OCI-M2 (cell line): Measurements from ENCODE around the gene MRPL45.
A peak's percentile ranks its signal among the peaks of the same experiment; 100 is the strongest.
"Not testable (repeated sequence)": the region's sequence is repeated elsewhere in the genome, so short reads cannot be mapped to it uniquely, and the experiment has no call there.

Experiments used
- DNase-seq: peaks from one replicate; lab custom pipeline; 2025; ENCODE audit not compliant: unreplicated experiment; lab: John Stamatoyannopoulos, UW

Gene MRPL45

DNA sequence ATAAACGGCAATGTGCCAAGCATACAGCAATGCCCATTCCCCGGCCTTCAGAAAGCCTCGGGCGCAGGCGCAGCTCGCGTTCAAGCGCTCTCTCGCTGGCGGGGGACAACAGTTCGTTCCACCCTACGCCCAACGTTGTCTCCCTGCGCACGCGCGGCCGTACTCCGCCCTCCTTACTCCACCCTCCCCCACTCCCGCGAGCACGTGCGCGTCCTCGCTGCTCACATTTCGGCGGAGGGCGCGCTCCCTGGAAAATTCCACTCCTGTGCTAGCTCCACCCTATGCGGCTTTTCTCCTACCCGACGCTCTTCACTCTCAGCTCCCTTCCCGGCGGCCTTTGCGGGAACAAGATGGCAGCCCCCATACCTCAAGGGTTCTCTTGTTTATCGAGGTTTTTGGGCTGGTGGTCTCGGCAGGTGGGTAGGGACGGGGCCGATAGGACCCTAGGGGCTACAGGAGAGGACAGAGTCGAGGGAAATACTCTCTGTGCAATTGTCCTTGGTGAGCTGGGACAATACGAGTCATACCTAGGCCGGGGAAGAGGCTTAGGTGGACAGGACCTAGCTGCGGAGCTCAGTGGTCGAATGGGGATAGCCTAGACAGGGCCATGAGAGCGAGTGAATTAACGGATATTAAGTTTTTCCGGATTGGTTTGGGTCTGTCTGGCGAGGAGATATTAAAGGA is at the start of gene MRPL45:
Gene MRPL45 (plus strand): TSS at position 335 of the 684 bp plus-strand sequence. CDS start 16 bp downstream, at position 351.
- DNase-seq, result peak; percentile 43

DNA sequence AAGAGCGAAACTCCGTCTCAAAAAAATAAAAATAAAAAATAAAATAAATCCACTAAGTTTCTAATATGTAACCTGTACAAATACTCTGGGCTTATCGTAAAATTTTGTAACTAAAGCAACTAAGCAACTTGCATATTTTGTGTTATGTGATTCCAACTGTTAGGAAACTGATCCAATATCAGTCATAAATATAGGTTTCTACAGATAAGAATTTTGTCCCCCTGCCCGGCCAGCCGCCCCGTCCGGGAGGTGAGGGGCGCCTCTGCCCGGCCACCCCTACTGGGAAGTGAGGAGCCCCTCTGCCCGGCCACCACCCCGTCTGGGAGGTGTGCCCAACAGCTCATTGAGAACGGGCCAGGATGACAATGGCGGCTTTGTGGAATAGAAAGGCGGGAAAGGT is 43.8 kb upstream of the MRPL45 start:
- not testable (repeated sequence) for DNase-seq

DNA sequence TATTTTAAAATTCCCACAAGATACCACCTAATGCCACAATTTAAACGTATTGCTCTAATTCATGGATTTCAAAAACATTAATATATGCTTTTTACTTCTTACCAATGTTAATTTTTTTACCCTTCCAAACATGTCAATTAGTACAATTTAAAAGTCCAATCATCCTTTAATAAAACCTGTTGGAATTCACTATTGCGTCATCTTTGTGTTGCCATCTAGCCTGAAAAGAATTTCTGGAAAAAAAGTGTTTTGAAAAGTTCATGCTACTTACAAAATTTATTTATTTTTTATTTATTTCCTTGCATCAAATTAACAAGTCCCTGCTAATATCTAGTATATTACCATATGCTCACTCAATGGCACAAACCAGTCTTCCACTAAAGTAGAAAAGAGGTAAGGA is 42.6 kb upstream of the MRPL45 start:
- DNase-seq, result not testable (repeated sequence)

DNA sequence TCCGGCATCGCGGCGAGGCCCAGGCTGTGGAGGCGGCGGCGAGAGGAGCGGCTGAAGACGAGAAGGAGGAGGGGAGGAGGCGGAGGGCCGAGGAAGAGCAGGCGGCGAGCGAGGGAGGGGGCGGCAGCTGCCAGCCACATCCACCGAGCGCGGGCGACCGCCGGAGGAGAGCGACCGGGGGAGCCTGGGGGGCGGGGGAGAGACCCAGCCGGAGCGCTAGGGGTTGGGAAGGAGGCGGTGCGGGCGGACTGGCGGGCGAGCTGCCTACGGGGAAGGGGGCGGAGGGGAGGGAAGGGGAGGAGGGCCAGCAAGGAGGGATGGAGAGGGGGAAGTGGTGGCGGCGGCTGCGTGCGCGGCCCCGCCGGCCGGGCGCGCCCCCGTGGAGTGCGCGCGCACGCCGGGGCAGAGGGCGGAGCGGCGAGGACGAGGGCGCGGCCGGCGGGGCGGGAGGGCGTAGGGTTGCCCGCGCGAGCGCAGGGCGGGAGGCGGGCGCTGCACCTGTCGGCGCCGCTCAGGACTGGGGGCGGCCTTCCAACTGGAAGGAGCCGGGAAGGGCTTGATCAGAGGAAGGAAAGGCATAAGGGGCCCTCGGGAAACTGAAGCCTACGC is 39.9 kb upstream of the MRPL45 start:
- DNase-seq, result not testable (repeated sequence)

DNA sequence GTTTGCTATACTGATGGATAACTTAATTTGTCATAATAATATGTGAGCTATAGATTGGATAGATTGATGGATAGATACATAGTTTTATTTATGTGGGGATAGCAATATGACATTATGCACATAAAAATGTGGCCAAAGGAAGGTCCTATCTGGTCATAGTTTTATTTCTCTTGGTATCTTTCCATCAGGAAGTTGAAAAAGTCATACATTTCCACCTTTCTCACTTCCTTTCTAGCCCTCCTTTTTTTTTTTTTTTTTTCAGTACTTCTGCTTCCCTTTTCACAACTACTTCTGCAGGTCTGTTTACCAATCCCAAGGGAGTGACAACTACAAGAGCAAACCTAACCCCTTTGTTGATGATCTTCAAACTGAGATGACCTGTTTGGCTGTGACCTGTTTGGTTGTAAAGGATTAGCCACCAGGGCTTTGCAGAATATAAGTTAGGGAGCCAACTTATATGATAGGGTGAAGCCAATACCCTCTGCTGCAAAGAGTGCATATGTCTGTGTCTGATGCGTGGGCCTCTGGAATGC is 30.9 kb upstream of the MRPL45 start:
- not testable (repeated sequence) for DNase-seq

DNA sequence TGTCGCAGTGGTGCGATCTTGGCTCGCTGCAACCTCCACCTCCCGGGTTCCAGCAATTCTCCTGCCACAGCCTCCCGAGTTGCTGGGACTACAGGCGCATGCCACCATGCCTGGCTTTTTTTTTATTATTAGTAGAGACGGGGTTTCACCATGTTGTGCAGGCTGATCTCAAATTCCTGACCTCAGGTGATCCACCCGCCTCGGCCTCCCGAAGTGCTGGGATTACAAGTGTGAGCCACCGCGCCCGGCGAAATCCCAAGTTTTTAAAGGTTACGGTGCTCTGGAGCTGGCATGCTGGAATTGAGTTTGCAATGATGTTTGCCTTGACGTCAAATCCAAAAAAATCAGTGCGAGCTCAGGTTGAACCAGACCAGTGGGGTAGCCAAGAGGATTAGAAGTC is 30.4 kb upstream of the MRPL45 start:
- DNase-seq, result not testable (repeated sequence)

DNA sequence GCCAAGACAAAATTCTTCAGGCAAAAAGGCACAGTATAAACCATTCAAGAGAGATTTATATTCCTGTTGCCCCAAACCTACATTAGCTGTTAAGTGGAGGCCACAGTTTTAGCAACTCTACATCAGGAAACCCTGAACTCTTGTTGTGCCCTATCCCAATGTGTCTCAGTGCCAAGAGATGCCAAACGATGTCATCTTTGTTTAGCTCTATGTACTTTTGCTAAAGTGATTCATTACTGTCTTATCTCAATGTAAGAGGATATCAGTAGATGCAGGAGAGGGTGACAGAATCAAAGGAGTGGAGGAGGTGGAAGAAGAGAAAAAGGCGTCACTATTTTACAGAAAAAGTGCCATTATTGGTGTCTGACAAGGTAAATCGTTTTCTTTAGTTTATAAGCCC is 28.8 kb upstream of the MRPL45 start:
- not testable (repeated sequence) for DNase-seq

DNA sequence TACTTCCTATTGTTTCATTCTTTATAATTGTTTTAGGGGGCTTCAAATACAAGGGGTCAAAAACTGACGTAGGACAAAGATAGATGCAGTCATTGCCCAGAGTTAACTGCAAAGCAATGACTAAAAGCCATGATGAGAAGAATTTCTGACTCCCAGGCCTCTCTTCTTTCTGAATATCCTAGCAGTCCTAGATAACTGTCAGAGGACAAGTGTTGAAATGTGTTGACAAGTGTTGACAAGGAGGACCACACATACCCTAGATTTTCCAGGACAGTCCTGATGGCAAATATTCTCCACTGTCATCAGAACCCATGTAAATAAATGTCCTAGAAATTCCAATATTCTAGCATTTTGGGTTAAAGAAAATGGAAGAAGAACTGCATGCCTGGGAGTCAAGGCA is 27.9 kb upstream of the MRPL45 start:
- not testable (repeated sequence) for DNase-seq

DNA sequence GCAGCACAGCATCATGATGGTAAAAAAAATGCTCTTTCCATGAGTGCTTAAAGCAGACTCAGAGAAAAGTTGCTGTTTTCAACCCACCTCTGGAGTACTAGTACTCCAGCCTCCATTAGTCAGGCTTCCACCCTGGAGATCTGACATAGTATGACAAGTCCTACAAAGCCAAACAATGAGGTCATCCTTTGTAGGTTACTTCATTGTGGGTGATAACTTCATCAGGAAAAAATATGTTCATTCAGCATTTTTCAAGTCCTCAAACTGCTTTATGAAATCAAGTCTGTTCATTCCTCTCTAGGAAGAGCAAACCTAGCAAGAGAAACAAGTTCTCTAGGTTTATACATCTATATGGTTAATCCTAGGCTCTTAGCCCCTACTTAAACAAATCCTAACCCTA is 27.4 kb upstream of the MRPL45 start:
- not testable (repeated sequence) for DNase-seq

DNA sequence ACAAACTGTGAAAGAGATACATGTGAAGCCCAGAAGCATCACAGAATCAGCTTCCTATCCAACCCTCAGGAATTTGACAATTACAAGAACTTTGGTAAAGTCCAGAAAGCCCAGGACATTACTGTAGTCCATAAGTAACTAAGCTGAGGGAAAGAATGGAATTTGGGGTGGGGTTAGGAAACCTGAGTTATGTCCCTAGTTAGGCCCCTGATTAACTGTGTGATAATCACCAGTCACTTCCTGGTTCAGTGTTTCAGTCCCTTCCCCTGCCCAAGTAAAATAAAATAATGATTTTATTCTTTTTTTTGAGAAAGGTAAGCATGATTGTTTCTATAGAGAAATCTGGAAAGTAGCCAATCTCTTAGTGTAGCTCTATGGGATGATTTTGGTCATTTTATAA is 11.0 kb upstream of the MRPL45 start:
- not testable (repeated sequence) for DNase-seq

DNA sequence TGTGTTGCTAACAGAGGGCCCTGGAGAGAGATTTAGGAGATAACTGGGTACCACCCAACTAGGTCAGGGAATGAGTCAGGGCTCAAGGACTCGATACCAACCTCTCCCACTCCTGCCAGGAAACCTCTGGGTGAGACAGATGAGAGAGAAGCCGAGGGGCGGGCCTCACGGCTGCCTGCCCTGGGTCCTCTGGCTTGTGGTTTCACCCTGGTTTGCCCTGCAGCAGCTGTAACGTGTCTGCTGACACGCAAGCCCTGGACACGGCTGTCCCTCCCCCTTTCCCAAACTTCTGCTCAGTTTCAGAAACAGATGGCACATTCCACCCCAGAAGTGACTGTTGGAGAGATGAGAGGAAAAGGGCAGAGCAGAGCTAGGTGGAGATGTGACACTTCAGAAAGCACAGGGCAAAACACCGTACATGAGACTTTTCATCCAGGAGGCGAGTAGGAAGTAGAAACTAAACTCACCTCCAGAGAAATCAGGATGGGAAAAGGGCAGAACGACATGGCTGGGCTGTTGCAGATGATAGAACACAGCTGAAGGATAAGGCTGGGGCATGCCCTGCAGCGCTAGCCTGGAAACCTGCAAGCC is 10.4 kb upstream of the MRPL45 start:
- DNase-seq, result not testable (repeated sequence)

DNA sequence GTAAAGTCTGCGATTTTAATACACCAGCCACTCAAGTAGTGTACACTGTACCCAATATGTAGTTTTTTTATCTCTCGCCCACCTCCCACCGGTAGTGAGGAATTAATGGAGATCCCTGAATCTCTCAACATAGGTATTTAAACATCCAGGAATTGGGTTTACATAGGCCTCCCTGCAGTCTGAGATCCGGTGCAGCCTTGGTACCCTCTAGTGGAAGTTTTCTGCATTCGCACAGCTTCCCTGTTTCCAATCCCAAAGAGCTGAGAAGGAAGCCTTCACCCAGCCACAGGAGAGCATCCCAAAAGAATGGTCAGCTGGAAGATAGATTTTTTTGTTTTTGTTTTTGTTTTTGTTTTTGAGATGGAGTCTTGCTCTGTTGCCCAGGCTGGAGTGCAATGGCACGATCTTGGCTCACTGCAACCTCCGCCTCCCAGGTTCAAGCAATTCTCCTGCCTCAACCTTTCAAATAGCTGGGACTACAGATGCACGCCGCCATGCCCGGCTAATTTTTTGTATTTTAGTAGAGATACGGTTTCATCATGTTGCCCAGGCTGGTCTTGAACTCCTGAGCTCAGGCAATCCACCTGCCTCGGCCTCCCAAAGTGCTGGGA is 8.6 kb upstream of the MRPL45 start:
- not testable (repeated sequence) for DNase-seq

DNA sequence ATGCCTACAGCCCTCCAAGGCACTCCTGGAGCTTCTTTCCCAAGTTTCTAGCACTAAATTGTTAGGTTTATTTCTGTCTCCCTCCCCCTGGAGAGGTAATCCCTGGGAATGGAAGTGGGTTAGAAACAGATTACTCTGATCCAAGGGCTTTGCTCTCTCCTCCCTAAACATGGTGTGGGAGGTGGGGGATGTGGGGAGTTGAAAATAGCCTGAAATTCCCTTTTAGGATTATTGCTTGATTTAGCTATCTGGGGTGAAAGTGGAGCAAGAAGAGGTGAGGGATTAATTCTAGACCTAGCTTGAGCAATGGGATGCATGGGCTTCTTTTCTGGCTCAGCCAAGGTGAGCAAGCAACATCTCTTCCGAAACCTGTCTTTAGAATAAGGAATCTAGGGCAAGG is 7.2 kb upstream of the MRPL45 start:
- not testable (repeated sequence) for DNase-seq

DNA sequence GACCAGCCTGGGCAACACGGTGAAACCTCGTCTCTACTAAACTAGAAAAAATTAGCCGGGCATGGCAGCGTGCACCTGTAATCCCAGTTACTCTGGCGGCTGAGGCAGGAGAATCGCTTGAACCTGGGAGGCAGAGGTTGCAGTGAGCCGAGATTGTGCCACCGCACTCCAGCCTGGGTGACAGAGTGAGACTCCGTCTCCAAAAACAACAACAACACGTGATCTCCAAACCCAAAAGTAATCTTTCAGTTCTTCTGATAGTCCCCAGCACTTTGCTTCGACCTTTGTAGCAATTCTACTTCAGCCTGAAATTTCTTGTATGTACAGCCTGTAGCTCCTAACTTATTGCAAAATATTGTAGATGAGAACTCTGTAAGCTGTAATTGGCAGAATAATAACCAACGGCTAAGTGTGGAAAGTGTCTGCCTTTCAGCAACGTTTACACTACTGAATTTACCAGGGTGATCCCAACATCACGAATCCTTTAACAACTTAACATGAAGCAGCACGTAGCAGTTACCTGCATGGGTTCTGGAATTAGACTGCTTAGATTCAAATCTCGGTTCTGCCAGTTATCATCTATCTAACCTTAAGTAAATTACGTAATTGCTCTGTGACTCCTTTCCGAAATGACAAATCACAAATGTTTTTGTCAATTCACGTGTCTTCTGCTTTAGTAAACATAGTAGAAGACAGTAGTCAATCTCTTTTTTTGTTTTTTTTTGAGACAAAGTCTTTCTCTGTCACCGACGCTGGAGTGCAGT is 1.2 kb upstream of the MRPL45 start:
- DNase-seq, result not testable (repeated sequence)

DNA sequence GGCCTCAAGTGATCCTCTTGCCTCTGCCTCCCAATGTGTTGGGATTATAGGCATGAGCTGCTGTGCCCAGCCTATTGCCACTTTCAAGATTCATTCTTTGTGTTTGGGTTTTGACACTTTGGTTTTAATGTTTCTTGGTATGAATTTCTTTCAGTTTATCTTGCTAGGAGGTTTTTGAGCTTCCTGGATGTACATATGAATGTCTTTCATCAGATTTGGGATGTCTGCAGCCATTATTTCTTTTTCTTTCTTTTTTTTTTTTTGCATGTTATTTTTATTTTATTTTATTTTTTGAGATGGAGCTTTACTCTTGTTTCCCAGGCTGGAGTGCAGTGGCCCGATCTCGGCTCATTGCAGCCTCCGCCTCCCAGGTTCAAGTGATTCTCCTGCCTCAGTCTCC is 18.5 kb downstream of the MRPL45 start:
- no peak for DNase-seq

DNA sequence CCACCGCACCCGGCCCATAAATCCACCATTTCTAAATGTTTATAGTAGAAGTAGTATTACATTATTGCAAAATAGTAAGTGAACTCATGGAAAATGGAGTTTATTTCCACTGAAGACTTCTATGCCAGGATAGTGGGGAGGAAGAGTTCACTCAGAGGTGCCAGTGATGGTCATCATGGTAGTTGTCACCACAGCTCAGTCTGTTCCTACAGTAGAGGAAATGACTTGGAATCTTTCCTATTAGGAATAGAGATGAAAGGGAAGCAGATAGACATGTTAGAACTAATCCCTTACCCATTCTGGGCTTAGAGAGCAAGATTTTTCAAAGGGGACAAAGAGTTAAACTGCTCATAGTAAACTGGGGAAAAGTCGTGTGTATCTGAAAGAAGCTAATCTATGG is 20.1 kb downstream of the MRPL45 start:
- no peak for DNase-seq

DNA sequence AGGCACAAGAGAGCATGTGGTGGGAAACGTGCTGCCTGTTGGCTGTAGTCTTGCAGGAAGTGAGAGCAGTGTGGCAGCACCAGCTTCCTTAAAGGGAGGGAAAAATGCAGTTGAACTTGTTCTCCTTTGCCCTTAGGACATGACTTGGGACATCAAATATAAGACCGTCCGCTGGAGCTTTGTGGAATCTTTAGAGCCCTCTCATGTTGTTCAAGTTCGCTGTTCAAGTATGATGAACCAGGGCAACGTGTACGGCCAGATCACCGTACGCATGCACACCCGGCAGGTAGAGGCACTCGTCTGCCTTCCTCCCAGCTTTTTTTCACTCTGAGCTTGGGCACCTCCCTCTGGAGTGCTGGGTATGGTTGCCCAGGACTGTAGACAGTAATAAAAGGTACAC is 23.5 kb downstream of the MRPL45 start:
- DNase-seq, result no peak

DNA sequence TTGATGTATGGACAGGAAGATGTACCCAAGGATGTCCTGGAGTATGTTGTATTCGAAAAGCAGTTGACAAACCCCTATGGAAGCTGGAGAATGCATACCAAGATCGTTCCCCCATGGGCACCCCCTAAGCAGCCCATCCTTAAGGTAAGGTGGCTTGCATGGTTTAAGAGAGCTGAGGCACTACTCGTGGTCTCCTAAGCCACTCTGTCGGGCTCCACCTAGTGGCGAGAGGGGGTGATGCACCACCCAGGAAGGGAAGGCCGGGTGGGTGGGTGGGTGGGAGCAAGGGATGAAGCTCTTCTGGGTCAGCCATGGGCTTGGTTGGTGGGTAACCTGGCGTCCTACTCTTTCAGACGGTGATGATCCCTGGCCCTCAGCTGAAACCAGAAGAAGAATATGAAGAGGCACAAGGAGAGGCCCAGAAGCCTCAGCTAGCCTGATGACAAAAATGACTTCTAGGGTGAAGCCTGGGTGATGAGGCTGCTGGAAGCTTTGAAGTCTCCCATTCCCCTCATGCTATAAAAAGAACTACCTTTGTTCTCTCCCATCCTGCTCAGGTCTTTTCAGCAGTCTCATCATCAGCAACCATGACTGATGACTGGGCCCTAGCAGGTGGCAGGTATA is 25.3 kb downstream of the MRPL45 start:
- DNase-seq, result no peak

DNA sequence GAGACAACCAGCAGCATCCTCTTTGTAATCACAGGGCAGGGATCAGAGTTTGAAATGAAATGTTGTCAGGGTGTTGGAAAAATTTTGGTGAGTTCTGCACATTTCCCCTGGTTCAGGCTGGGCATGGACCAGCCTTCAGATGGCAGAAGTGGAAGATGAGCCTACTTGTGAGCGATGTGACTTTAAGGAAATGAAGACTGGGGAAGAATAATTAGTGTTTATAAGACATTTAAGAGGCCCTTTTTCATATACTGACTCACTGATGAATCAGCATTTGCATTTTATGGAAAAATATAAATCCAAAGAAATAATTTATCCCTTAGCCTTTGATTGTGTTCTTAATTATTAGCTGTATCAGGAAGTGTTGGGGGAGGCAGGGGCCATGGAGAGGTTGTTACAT is 25.9 kb downstream of the MRPL45 start:
- no peak for DNase-seq

DNA sequence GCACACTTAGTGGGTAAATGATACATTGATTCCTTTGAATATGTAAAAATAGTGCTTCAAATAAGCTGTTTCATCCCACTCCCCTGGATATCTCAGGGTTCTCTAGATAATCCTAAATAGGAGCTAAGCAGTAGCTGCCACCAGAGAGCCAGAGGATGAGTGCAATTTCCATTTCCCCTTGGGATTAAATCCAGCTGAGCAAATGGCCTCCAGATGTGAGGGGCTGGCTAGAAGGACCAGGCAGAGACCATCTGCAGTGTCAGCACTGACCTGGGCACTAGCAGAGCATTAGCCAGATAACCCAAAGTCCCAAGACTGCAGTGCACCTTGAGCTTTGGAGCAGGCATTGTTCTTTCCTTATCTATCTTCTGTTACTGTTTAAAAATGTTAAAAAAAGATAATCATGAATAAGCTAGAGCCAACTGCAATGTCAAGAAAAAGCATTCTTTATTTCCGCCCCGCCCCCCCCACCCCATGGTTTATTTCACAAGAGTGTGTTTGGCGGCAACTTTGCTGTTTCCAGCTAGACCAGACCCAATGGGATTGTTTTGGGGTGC is 27.3 kb downstream of the MRPL45 start:
- no peak for DNase-seq
